ENCODE data around the gene ACSF2. TPM values are rescaled to one million over a fixed set of nuclear protein-coding genes. Genes with fewer than 3 reads are reported as not detected.

ACSF2 gene
- polyA plus RNA-seq, 1 donor (not counting 4 experiments of a cell fraction or from before 2014, with no cell fraction given) = 71.9 TPM

- dilution Hi-C loops (cut with MboI; ENCODE audit: extremely low pct_ligation_motif_present, low sequenced_read_pairs) = no loop called here
- peak overlapping the region; percentile 55 for H3K9ac ChIP-seq (ENCODE audit: control insufficient read depth, extremely low read depth, insufficient read depth, low read length)
- H3K9me1 ChIP-seq (ENCODE audit: control insufficient read depth, extremely low read depth, insufficient read depth, low read length) = no peaks in the 10 kb centered on the region
- DNase-seq (ENCODE audit: low read depth, low spot score) (peak; percentile 71), FAIRE-seq (peak; percentile 95)
- H3K4me2 ChIP-seq (ENCODE audit: control insufficient read depth, extremely low read depth, insufficient read depth, low read depth, low read length) = peak overlapping the region; percentile 62
- peak overlapping the region; percentile 85 for H3K27ac ChIP-seq (ENCODE audit: control insufficient read depth, insufficient read depth, low read length)
- TF ChIP-seq CTCF (optimal IDR thresholded peaks at IDR 0.05 in 1 of 3, IDR thresholded peaks at IDR 0.05 in 1 of 3, conservative IDR thresholded peaks at IDR 0.05 in 1 of 3; ENCODE audit: extremely low read depth in 1 of 3, insufficient read depth in 2 of 3, low read length in 3 of 3) = no peak
- TF ChIP-seq EZH2 (IDR thresholded peaks at IDR 0.05; ENCODE audit: low read length) = no peak
- no peaks in the 10 kb centered on the region for H3K79me2 ChIP-seq (ENCODE audit: control insufficient read depth, insufficient read depth, low read length)
- H3K36me3 ChIP-seq (ENCODE audit: control insufficient read depth in 2 of 2, extremely low read depth in 1 of 2, insufficient read depth in 2 of 2, low read length in 2 of 2) = peaks cover 6 to 12% of the 10 kb centered on the region in 2 experiments
- H3K9me3 ChIP-seq (ENCODE audit: control insufficient read depth, low read depth, low read length) = no peaks in the 10 kb centered on the region
- H3K27me3 ChIP-seq (ENCODE audit: control insufficient read depth, extremely low read depth, insufficient read depth, low read length) = no peaks in the 10 kb centered on the region
- no peak overlapping the region for H3K4me3 ChIP-seq (ENCODE audit: control insufficient read depth in 2 of 3, extremely low read depth in 1 of 3, insufficient read depth in 2 of 3, low read depth in 1 of 3, low read length in 3 of 3)
- no peaks in the 10 kb centered on the region for H4K20me1 ChIP-seq (ENCODE audit: control insufficient read depth, extremely low read depth, insufficient read depth, low read length)
- peaks cover 23% of the 10 kb centered on the region for H3K4me1 ChIP-seq (ENCODE audit: control insufficient read depth, extremely low read depth, insufficient read depth, low read length)
- no peak overlapping the region for H2AFZ ChIP-seq (ENCODE audit: control insufficient read depth, low read length)
Measured at GRCh38 chr17:50487213-50488096, 61.4 kb downstream of the ACSF2 start.

- Histone ChIP-seq H3K9me1 (ENCODE audit: control insufficient read depth, extremely low read depth, insufficient read depth, low read length) (no peaks in the 10 kb centered on the region), H3K27me3 (ENCODE audit: control insufficient read depth, extremely low read depth, insufficient read depth, low read length) (no peaks in the 10 kb centered on the region), H3K4me2 (ENCODE audit: control insufficient read depth, extremely low read depth, insufficient read depth, low read depth, low read length) (no peak overlapping the region), H3K9me3 (ENCODE audit: control insufficient read depth, low read depth, low read length) (no peaks in the 10 kb centered on the region), H4K20me1 (ENCODE audit: control insufficient read depth, extremely low read depth, insufficient read depth, low read length) (no peaks in the 10 kb centered on the region), H3K4me1 (ENCODE audit: control insufficient read depth, extremely low read depth, insufficient read depth, low read length) (peaks cover 18% of the 10 kb centered on the region), H3K36me3 (ENCODE audit: control insufficient read depth in 2 of 2, extremely low read depth in 1 of 2, insufficient read depth in 2 of 2, low read length in 2 of 2) (peaks cover 5 to 6% of the 10 kb centered on the region in 2 experiments), H3K4me3 (ENCODE audit: control insufficient read depth in 2 of 3, extremely low read depth in 1 of 3, insufficient read depth in 2 of 3, low read depth in 1 of 3, low read length in 3 of 3) (no peak overlapping the region), H3K27ac (ENCODE audit: control insufficient read depth, insufficient read depth, low read length) (no peak overlapping the region), H3K9ac (ENCODE audit: control insufficient read depth, extremely low read depth, insufficient read depth, low read length) (no peak overlapping the region), H2AFZ (ENCODE audit: control insufficient read depth, low read length) (no peak overlapping the region), H3K79me2 (ENCODE audit: control insufficient read depth, insufficient read depth, low read length) (no peaks in the 10 kb centered on the region)
- dilution Hi-C loops (cut with MboI; ENCODE audit: extremely low pct_ligation_motif_present, low sequenced_read_pairs) = no loop called here
- no peak for TF ChIP-seq CTCF (optimal IDR thresholded peaks at IDR 0.05 in 1 of 3, IDR thresholded peaks at IDR 0.05 in 1 of 3, conservative IDR thresholded peaks at IDR 0.05 in 1 of 3; ENCODE audit: extremely low read depth in 1 of 3, insufficient read depth in 2 of 3, low read length in 3 of 3)
- TF ChIP-seq EZH2 (IDR thresholded peaks at IDR 0.05; ENCODE audit: low read length) = no peak
- no peak for DNase-seq (ENCODE audit: low read depth, low spot score)
- FAIRE-seq = no peak
Measured at GRCh38 chr17:50488880-50489279, 62.9 kb downstream of the ACSF2 start.
